ENCODE data around the gene MSH4. TPM values are rescaled to one million over a fixed set of nuclear protein-coding genes. Genes with fewer than 3 reads are reported as not detected.
A peak's percentile ranks its signal among the peaks of the same experiment; 100 is the strongest.
"Not testable (repeated sequence)": the region's sequence is repeated elsewhere in the genome, so short reads cannot be mapped to it uniquely, and the experiment has no call there.

The MSH4 gene
- total RNA-seq, 1 experiment from 2014 or later: 0.33 TPM

DNA sequence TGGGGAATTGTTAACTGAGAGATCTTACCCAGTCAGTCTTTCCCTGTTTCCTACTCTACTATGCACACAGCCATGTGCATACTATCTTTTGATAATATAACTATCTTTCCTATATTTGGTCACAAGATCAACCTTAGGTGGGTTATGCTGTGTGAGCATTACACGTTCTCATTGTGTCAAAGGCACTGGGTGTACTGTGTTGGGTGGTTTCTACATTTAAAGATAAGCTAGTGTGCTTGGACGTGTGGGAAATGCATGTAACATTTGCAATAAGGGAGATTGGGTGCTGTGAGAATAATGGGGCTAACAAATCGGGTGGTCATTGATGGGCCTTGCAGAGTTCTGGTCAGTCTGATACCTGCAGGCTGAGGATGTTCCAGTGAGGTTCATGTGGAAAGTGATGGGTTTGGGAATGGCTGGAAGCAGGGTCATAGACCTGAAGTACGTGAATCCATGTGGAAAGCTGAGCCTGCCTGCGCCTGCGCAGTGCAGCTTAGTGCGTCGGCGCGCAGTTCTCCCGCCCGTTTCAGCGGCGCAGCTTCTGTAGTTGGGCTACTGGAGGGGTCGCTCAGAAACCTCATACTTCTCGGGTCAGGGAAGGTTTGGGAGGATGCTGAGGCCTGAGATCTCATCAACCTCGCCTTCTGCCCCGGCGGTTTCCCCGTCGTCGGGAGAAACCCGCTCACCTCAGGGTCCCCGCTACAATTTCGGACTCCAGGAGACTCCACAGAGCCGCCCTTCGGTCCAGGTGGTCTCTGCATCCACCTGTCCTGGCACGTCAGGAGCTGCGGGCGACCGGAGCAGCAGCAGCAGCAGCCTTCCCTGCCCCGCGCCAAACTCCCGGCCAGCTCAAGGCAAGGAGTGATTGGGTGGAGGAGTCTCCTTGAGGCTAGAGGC is at the start of gene MSH4 (continued):
- TF ChIP-seq USF1 (CRISPR knock-in tag; IDR thresholded peaks at IDR 0.05) (0 out of 2 replicates have a peak, but pooled peaks have one; percentile 9), AFF4 (CRISPR knock-in tag; IDR thresholded peaks at IDR 0.05; ENCODE audit: borderline replicate concordance) (no peak; the same call in 1 of the 2 replicates)
- TF ChIP-seq, protein P1, sequence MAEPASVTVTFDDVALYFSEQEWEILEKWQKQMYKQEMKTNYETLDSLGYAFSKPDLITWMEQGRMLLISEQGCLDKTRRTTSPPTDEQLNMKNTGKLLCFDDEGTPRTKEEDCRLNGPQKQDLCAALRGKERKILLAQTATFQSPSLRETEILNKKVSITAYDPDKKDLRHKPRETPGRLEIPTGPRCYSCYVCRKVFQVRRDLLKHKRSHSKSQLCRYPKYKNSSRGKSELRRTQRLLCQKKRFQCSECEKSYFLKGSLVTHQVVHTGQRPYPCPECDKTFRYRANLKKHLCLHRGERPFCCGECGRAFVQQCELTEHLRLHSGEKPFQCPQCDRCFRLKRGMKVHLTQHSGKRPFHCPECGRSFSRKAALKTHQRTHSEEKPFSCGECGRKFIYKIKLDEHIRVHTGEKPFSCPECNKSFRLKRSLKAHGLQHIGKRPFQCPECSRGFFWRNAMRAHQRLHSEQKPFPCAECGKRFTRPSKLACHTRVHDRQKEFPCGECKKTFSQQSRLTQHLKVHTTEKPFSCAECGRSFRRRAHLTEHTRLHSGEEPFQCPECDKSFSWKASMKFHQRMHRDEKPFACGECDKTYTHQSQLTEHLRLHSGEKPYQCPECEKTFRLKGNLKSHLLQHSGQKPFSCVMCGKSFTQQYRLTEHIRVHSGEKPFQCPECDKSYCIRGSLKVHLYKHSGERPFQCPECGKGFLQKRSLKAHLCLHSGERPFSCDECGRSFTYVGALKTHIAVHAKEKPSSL (CRISPR knock-in tag; conservative IDR thresholded peaks at IDR 0.05): peak; percentile 93

DNA sequence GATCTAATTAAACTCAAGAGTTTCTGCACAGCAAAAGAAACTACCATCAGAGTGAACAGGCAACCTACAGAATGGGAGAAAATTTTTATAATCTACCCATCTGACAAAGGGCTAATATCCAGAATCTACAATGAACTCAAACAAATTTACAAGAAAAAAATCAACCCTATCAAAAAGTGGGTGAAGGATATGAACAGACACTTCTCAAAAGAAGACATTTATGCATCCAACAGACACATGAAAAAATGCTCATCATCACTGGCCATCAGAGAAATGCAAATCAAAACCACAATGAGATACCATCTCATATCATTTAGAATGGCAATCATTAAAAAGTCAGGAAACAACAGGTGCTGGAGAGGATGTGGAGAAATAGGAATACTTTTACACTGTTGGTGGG is 39.5 kb upstream of the MSH4 start:
- ATAC-seq; H3K27ac Mint-ChIP-seq; H3K4me1 Mint-ChIP-seq; CTCF ChIA-PET; H3K4me3 Mint-ChIP-seq; POLR2A ChIA-PET; DNase-seq (ENCODE audit: low spot score); H3K27me3 Mint-ChIP-seq (ENCODE audit: low read depth): not testable (repeated sequence)
- Mint-ChIP-seq H3K9me3 (peaks cover 51% of the 10 kb centered on the region), H3K36me3 (peaks cover 69% of the 10 kb centered on the region)

DNA sequence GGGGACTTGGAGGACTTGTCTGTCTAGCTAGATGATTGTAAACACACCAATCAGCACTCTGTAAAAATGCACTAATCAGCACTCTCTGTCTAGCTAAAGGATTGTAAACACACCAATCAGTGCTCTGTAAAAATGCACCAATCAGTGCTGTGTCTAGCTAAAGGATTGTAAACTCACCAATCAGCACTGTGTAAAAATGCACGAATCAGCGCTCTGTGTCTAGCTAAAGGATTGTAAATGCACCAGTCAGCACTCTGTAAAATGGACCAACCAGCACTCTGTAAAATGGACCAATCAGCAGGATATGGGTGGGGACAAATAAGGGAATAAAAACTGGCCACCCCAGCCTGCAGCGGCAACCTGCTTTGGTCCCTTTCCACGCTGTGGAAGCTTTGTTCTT is 38.1 kb upstream of the MSH4 start:
- H3K36me3 Mint-ChIP-seq: peaks cover 56% of the 10 kb centered on the region
- DNase-seq (ENCODE audit: low spot score); H3K27ac Mint-ChIP-seq; H3K27me3 Mint-ChIP-seq (ENCODE audit: low read depth); POLR2A ChIA-PET; H3K4me1 Mint-ChIP-seq; CTCF ChIA-PET; H3K4me3 Mint-ChIP-seq; ATAC-seq: not testable (repeated sequence)
- peaks cover 51% of the 10 kb centered on the region for H3K9me3 Mint-ChIP-seq

DNA sequence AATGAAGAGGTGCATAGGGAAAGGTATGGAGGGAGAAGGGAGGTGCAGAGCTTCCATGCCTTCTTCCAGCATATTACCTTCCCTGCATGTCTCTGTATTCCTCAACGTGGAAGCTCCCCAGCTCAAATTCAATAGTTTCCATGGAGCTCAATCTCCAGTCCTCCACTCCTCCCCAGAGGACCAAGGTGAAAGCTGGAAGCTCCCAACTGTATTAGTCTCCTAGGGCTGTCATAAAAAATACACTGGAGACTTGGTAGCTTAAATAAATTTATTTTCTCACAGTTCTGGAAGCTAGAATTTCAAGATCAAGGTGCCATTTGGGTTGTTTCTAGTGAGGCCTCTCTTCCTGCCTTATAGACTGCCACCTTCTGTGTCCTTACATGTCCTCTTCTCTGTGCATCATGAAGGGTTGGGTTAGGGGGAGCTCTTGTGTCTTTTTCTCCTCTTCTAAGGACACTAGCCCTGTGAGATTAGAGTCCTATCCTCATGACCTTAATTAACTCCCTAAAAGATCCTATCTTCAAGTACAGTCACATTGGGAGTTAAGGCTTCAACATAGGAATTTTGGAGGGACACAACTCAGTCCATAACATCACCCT is 32.5 kb upstream of the MSH4 start:
- ChIA-PET CTCF (no interaction called here), POLR2A (interaction anchor here (0.5 kb wide), 1 partner anchor 1128 kb away, joined by 3 read pairs; no protein-coding TSS in a partner anchor)
- Mint-ChIP-seq H3K9me3 (peaks cover 2% of the 10 kb centered on the region), H3K4me1 (peaks cover 5% of the 10 kb centered on the region), H3K36me3 (peaks cover under 1% of the 10 kb centered on the region; the same call in 1 of the 2 replicates), H3K27ac (no peak overlapping the region), H3K4me3 (no peak overlapping the region), H3K27me3 (ENCODE audit: low read depth) (no peaks in the 10 kb centered on the region)
- TF ChIP-seq MLX (CRISPR knock-in tag; IDR thresholded peaks at IDR 0.05): no peak
- ATAC-seq (peak; percentile 52), DNase-seq (ENCODE audit: low spot score) (no peak)

GRCh38 chr1:75765697-75766355 is 30.9 kb upstream of the MSH4 start:
- Mint-ChIP-seq H3K4me1 (peaks cover 9% of the 10 kb centered on the region), H3K27ac (no peak overlapping the region), H3K4me3 (no peak overlapping the region), H3K27me3 (ENCODE audit: low read depth) (no peaks in the 10 kb centered on the region), H3K36me3 (no peaks in the 10 kb centered on the region), H3K9me3 (no peaks in the 10 kb centered on the region)
- ChIA-PET CTCF (interaction anchor here (0.6 kb wide), 1 partner anchor 70 kb away, joined by 4 read pairs; no protein-coding TSS in a partner anchor), POLR2A (interaction anchor here (0.6 kb wide), 1 partner anchor 424 kb away, joined by 3 read pairs; no protein-coding TSS in a partner anchor)
- no peak for DNase-seq (ENCODE audit: low spot score)
- ATAC-seq: no peak
- TF ChIP-seq EMX1 (CRISPR knock-in tag; IDR thresholded peaks at IDR 0.05): no peak
- TF ChIP-seq, protein P2, sequence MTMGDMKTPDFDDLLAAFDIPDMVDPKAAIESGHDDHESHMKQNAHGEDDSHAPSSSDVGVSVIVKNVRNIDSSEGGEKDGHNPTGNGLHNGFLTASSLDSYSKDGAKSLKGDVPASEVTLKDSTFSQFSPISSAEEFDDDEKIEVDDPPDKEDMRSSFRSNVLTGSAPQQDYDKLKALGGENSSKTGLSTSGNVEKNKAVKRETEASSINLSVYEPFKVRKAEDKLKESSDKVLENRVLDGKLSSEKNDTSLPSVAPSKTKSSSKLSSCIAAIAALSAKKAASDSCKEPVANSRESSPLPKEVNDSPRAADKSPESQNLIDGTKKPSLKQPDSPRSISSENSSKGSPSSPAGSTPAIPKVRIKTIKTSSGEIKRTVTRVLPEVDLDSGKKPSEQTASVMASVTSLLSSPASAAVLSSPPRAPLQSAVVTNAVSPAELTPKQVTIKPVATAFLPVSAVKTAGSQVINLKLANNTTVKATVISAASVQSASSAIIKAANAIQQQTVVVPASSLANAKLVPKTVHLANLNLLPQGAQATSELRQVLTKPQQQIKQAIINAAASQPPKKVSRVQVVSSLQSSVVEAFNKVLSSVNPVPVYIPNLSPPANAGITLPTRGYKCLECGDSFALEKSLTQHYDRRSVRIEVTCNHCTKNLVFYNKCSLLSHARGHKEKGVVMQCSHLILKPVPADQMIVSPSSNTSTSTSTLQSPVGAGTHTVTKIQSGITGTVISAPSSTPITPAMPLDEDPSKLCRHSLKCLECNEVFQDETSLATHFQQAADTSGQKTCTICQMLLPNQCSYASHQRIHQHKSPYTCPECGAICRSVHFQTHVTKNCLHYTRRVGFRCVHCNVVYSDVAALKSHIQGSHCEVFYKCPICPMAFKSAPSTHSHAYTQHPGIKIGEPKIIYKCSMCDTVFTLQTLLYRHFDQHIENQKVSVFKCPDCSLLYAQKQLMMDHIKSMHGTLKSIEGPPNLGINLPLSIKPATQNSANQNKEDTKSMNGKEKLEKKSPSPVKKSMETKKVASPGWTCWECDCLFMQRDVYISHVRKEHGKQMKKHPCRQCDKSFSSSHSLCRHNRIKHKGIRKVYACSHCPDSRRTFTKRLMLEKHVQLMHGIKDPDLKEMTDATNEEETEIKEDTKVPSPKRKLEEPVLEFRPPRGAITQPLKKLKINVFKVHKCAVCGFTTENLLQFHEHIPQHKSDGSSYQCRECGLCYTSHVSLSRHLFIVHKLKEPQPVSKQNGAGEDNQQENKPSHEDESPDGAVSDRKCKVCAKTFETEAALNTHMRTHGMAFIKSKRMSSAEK (CRISPR knock-in tag; IDR thresholded peaks at IDR 0.05; ENCODE audit: borderline replicate concordance): no peak
- no peak for TF ChIP-seq TEAD4 (CRISPR knock-in tag; IDR thresholded peaks at IDR 0.05)
- TF ChIP-seq ESRRA (CRISPR knock-in tag; IDR thresholded peaks at IDR 0.05; ENCODE audit: borderline replicate concordance): no peak
- TF ChIP-seq ZNF396 (CRISPR knock-in tag; IDR thresholded peaks at IDR 0.05; ENCODE audit: borderline replicate concordance): no peak

Data from WTC11 (cell line).